ENCODE results near the gene DUSP8. TPM values are rescaled to one million over a fixed set of nuclear protein-coding genes. Genes with fewer than 3 reads are reported as not detected.

Gene DUSP8
- total and polyA plus RNA-seq, 2 of the 8 experiments (the other 6 are each of a cell fraction or from before 2014, with no cell fraction given): 2.8 to 3.6 TPM

DNA sequence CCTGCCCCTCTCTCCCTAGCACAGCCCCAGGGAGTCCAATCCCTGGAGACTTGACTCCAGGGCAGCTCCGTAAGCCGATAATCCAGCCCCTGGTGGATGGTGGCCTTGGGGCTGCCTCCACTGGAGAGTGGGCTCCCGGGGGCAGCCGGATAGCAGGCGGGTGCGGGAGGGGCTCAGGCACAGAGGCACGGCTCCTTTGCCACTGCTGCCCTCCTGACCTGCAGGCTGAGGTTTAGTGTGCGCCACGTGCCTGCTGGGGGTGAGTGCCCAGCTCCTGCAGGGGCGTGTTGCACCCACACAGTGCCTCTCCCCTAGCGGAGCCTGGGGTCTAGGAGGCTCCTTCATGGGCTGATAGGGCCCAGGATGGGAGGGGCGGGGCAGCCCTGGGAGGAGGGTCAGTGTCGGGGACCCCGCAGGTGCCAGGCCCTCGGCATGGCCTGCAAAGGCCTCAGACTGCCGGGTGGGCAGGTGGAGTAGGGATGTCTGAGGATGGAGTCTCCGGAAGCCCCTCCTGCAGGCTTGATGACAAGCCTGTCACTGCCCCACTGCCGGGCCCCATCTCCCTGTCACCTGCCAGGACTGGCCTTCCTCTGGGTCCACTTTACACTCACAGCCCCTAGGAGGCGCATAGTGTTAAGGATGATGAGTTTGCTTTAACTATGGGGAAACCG, 5.6 kb downstream of the DUSP8 start:
- ChIA-PET CTCF (ENCODE audit: partially characterized antibody) (interaction anchor here (0.6 to 9.1 kb wide), 7 partner anchors 8 to 35 kb away, joined by 3 to 100 read pairs (median 14); no protein-coding TSS in a partner anchor), POLR2A (ENCODE audit: partially characterized antibody) (interaction anchor here (1.7 to 6.9 kb wide), 2 partner anchors 9 to 13 kb away, joined by 4 to 58 read pairs; no protein-coding TSS in a partner anchor)
- H3K4me2 ChIP-seq (ENCODE audit: insufficient read depth in 1 of 2, low read depth in 2 of 2, low read length in 2 of 2): no peak overlapping the region
- no peak overlapping the region for H3K18ac ChIP-seq (ENCODE audit: extremely low read depth, low read length)
- DNase-seq (ENCODE audit: low read depth in 1 of 2, low spot score in 2 of 2): peak in 1 of 2 experiments; percentile 54
- no peaks in the 10 kb centered on the region for H3K79me2 ChIP-seq (ENCODE audit: control insufficient read depth in 1 of 2, insufficient read depth in 2 of 2, low read length in 2 of 2)
- no peaks in the 10 kb centered on the region; the same call in 1 of the 2 replicates for H3K23me2 ChIP-seq (ENCODE audit: low read depth, low read length)
- H2BK20ac ChIP-seq (ENCODE audit: low read length): no peak overlapping the region
- H4K20me1 ChIP-seq (replicated peaks in 1 of 2; ENCODE audit: control insufficient read depth in 1 of 2, insufficient read depth in 2 of 2, low read length in 2 of 2): peaks cover 4 to 25% of the 10 kb centered on the region in 2 experiments
- TF ChIP-seq, protein P1, sequence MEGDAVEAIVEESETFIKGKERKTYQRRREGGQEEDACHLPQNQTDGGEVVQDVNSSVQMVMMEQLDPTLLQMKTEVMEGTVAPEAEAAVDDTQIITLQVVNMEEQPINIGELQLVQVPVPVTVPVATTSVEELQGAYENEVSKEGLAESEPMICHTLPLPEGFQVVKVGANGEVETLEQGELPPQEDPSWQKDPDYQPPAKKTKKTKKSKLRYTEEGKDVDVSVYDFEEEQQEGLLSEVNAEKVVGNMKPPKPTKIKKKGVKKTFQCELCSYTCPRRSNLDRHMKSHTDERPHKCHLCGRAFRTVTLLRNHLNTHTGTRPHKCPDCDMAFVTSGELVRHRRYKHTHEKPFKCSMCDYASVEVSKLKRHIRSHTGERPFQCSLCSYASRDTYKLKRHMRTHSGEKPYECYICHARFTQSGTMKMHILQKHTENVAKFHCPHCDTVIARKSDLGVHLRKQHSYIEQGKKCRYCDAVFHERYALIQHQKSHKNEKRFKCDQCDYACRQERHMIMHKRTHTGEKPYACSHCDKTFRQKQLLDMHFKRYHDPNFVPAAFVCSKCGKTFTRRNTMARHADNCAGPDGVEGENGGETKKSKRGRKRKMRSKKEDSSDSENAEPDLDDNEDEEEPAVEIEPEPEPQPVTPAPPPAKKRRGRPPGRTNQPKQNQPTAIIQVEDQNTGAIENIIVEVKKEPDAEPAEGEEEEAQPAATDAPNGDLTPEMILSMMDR (IDR thresholded peaks at IDR 0.05; ENCODE audit: control extremely low read depth in 1 of 3, insufficient read depth in 1 of 3, low read depth in 1 of 3, low read length in 3 of 3): peak in 2 of 3 experiments; percentile 5 to 42; a peak in 1 of 4 replicates
- TF ChIP-seq RAD21 (IDR thresholded peaks at IDR 0.05 in 1 of 2, conservative IDR thresholded peaks at IDR 0.05 in 1 of 2; ENCODE audit: low read depth in 2 of 2, low read length in 2 of 2) (peak in 1 of 2 experiments; percentile 35; a peak in 1 of 4 replicates), FOSL1 (IDR thresholded peaks at IDR 0.05; ENCODE audit: insufficient read depth, low read depth, low read length) (no peak), TAF1 (IDR thresholded peaks at IDR 0.05; ENCODE audit: low read depth, low read length) (no peak)
- no peak overlapping the region for H2BK12ac ChIP-seq (ENCODE audit: low read depth, low read length)
- FAIRE-seq: no peak
- no peak overlapping the region for H2BK5ac ChIP-seq (ENCODE audit: low read depth, low read length)
- no peak overlapping the region for H3K23ac ChIP-seq (ENCODE audit: insufficient read length)
- whole genome bisulfite sequencing, 2 experiments (ENCODE audit: extremely low coverage in 1 of 2, insufficient coverage in 1 of 2, insufficient read length in 1 of 2, insufficient replicate concordance in 2 of 2, low coverage in 1 of 2, low lambda C conversion rate in 2 of 2, missing lambda C conversion rate in 1 of 2): 85% methylated on average over 20 of the region's 20 CpGs; no CpG with 5 or more reads in 1 of the 2 experiments
- no peak overlapping the region for H2BK120ac ChIP-seq (replicated peaks; ENCODE audit: low read depth, low read length)
- H3K4me3 ChIP-seq (ENCODE audit: extremely low read depth in 1 of 4, insufficient read depth in 2 of 4, low read depth in 3 of 4, low read length in 4 of 4): no peak overlapping the region
- H2BK15ac ChIP-seq (ENCODE audit: low read length): no peak overlapping the region
- no peaks in the 10 kb centered on the region for H3K79me1 ChIP-seq (ENCODE audit: low read depth, low read length)
- H3K9ac ChIP-seq (replicated peaks in 1 of 4; ENCODE audit: extremely low read depth in 1 of 4, low read depth in 3 of 4, low read length in 3 of 4): no peak overlapping the region
- H3K4me1 ChIP-seq (replicated peaks in 1 of 4; ENCODE audit: control insufficient read depth in 3 of 4, insufficient read depth in 4 of 4, low read length in 3 of 4): peaks cover 0 to 51% (median 38%) of the 10 kb centered on the region in 4 experiments; a peak in 6 of 7 replicates
- no peak overlapping the region for H4K8ac ChIP-seq (ENCODE audit: extremely low read depth, insufficient read depth, low read length)
- H3K56ac ChIP-seq (replicated peaks; ENCODE audit: insufficient read length, low read depth, low read length): no peak overlapping the region
- H4K91ac ChIP-seq (replicated peaks; ENCODE audit: insufficient read length, low read length): no peak overlapping the region
- H3K9me3 ChIP-seq (ENCODE audit: insufficient read depth in 2 of 2, low read depth in 1 of 2, low read length in 1 of 2): no peaks in the 10 kb centered on the region
- H3K14ac ChIP-seq (ENCODE audit: insufficient read length): no peak overlapping the region
- no peaks in the 10 kb centered on the region for H3K36me3 ChIP-seq (ENCODE audit: control insufficient read depth in 2 of 4, insufficient read depth in 4 of 4, low read length in 3 of 4)
- H2AFZ ChIP-seq (ENCODE audit: low read length): no peak overlapping the region
- H4K5ac ChIP-seq (ENCODE audit: insufficient read length, low read depth, low read length): no peak overlapping the region
- H3K27me3 ChIP-seq (replicated peaks in 1 of 4; ENCODE audit: control insufficient read depth in 3 of 4, extremely low read depth in 1 of 4, insufficient read depth in 3 of 4, low read length in 3 of 4): peaks cover 0 to 22% (median 18%) of the 10 kb centered on the region in 4 experiments; a peak in 6 of 7 replicates
- H3K27ac ChIP-seq (ENCODE audit: low read depth, low read length): no peak overlapping the region
- no peak overlapping the region for H3K4ac ChIP-seq (replicated peaks; ENCODE audit: insufficient read length, low read depth, low read length)
- H2AK5ac ChIP-seq (ENCODE audit: low read depth, low read length): no peak overlapping the region
